Measurements from ENCODE around the gene GRK4. TPM values are rescaled to one million over a fixed set of nuclear protein-coding genes. Genes with fewer than 3 reads are reported as not detected.

GRK4 gene
- total and polyA plus RNA-seq, 2 of the 4 experiments (the other 2 are of a cell fraction): 1.6 to 2.2 TPM

- CTCF ChIA-PET: no interaction called here
- in situ Hi-C loops (cut with MboI; ENCODE audit: low sequenced_read_pairs) (loop anchor here (25.0 kb wide), 1 partner anchor 272 kb away; the partner anchor contains the start of gene TNIP2), dilution Hi-C loops (cut with HindIII; ENCODE audit: low sequenced_read_pairs, unreplicated experiment) (no loop called here), intact Hi-C loops (cut with micrococcal nuclease) (loop anchor here (5.0 kb wide), 1 partner anchor 37 kb away; no protein-coding TSS in a partner anchor)
- Histone ChIP-seq H4K8ac (ENCODE audit: low read depth in 2 of 2, low read length in 2 of 2) (no peak overlapping the region), H2BK15ac (ENCODE audit: low read depth, low read length) (no peak overlapping the region), H3K36me3 (ENCODE audit: control insufficient read depth, insufficient read depth, low read length) (no peaks in the 10 kb centered on the region), H3K27ac (ENCODE audit: insufficient read depth, low read length) (no peak overlapping the region), H2AK9ac (replicated peaks; ENCODE audit: low read depth, low read length, poor library complexity) (no peak overlapping the region), H2AK5ac (ENCODE audit: low read depth, low read length) (no peak overlapping the region), H3K4ac (ENCODE audit: low read depth, low read length) (no peak overlapping the region), H3K4me2 (ENCODE audit: low read depth, low read length) (no peak overlapping the region), H3K9me3 (ENCODE audit: control insufficient read depth, insufficient read depth, low read length) (no peaks in the 10 kb centered on the region), H3K56ac (ENCODE audit: extremely low read depth, insufficient read depth, low read length) (no peak overlapping the region), H3K14ac (replicated peaks; ENCODE audit: low read depth, low read length) (no peak overlapping the region), H4K5ac (ENCODE audit: low read depth, low read length) (no peak overlapping the region), H3K23ac (ENCODE audit: low read depth, low read length) (no peak overlapping the region), H3K27me3 (ENCODE audit: control insufficient read depth, insufficient read depth, low read length) (peaks cover 37% of the 10 kb centered on the region), H2BK20ac (ENCODE audit: low read depth, low read length) (no peak overlapping the region), H3K9ac (ENCODE audit: low read depth, low read length) (no peak overlapping the region), H3K79me1 (ENCODE audit: low read depth in 1 of 2, low read length in 2 of 2) (no peaks in the 10 kb centered on the region), H2AFZ (replicated peaks; ENCODE audit: low read length, poor library complexity) (no peak overlapping the region), H2BK120ac (ENCODE audit: low read depth, low read length) (no peak overlapping the region), H4K91ac (ENCODE audit: insufficient read depth, low read depth, low read length) (no peak overlapping the region), H4K20me1 (ENCODE audit: insufficient read depth, low read length) (no peaks in the 10 kb centered on the region), H3K9me1 (ENCODE audit: insufficient read depth, low read length) (no peaks in the 10 kb centered on the region), H3K18ac (ENCODE audit: low read depth, low read length) (no peak overlapping the region), H3K4me3 (ENCODE audit: insufficient read depth, low read depth, low read length) (no peak overlapping the region), H2BK5ac (ENCODE audit: low read depth, low read length, poor library complexity, severe bottlenecking) (no peak overlapping the region), H3K4me1 (ENCODE audit: control insufficient read depth, insufficient read depth, low read length) (no peaks in the 10 kb centered on the region; the same call in 1 of the 2 replicates)
- no peak for TF ChIP-seq NFE2L2 (IDR thresholded peaks at IDR 0.05; ENCODE audit: low read depth, low read length)
- TF ChIP-seq CEBPB (IDR thresholded peaks at IDR 0.05; ENCODE audit: low read depth, low read length): no peak
- no peak for TF ChIP-seq CHD1 (IDR thresholded peaks at IDR 0.05; ENCODE audit: low read depth, low read length)
- no peak for TF ChIP-seq RAD21 (IDR thresholded peaks at IDR 0.05; ENCODE audit: low read length)
- no peak for TF ChIP-seq ELK1 (IDR thresholded peaks at IDR 0.05; ENCODE audit: borderline replicate concordance, low read depth, low read length)
- no peak for TF ChIP-seq RFX5 (IDR thresholded peaks at IDR 0.05; ENCODE audit: low read depth, low read length)
- no peak for TF ChIP-seq RCOR1 (IDR thresholded peaks at IDR 0.05; ENCODE audit: insufficient replicate concordance, low read length)
- TF ChIP-seq FOS (IDR thresholded peaks at IDR 0.05; ENCODE audit: low read depth, low read length): no peak
- TF ChIP-seq MAFK (IDR thresholded peaks at IDR 0.05; ENCODE audit: low read depth, low read length): no peak
- no peak for TF ChIP-seq MXI1 (IDR thresholded peaks at IDR 0.05; ENCODE audit: borderline replicate concordance, low read depth, low read length)
- no peak for TF ChIP-seq SMC3 (IDR thresholded peaks at IDR 0.05; ENCODE audit: low read depth, low read length)
- TF ChIP-seq, protein P1, sequence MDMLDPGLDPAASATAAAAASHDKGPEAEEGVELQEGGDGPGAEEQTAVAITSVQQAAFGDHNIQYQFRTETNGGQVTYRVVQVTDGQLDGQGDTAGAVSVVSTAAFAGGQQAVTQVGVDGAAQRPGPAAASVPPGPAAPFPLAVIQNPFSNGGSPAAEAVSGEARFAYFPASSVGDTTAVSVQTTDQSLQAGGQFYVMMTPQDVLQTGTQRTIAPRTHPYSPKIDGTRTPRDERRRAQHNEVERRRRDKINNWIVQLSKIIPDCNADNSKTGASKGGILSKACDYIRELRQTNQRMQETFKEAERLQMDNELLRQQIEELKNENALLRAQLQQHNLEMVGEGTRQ (IDR thresholded peaks at IDR 0.05; ENCODE audit: low read depth, low read length): no peak
- TF ChIP-seq MAZ (IDR thresholded peaks at IDR 0.05; ENCODE audit: borderline replicate concordance, low read depth, low read length): no peak
- TF ChIP-seq, protein P2, sequence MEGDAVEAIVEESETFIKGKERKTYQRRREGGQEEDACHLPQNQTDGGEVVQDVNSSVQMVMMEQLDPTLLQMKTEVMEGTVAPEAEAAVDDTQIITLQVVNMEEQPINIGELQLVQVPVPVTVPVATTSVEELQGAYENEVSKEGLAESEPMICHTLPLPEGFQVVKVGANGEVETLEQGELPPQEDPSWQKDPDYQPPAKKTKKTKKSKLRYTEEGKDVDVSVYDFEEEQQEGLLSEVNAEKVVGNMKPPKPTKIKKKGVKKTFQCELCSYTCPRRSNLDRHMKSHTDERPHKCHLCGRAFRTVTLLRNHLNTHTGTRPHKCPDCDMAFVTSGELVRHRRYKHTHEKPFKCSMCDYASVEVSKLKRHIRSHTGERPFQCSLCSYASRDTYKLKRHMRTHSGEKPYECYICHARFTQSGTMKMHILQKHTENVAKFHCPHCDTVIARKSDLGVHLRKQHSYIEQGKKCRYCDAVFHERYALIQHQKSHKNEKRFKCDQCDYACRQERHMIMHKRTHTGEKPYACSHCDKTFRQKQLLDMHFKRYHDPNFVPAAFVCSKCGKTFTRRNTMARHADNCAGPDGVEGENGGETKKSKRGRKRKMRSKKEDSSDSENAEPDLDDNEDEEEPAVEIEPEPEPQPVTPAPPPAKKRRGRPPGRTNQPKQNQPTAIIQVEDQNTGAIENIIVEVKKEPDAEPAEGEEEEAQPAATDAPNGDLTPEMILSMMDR (conservative IDR thresholded peaks at IDR 0.05; ENCODE audit: low read depth, low read length): no peak
- TF ChIP-seq POLR2A (IDR thresholded peaks at IDR 0.05; ENCODE audit: low read depth, low read length): no peak
- no peak for TF ChIP-seq BHLHE40 (IDR thresholded peaks at IDR 0.05; ENCODE audit: low read depth, low read length)
- ATAC-seq (ENCODE audit: low read depth): no peak
- DNase-seq: no peak
- 70% methylated on average over 4 of the region's 8 CpGs; no CpG with 5 or more reads in 1 of the 2 experiments for WGBS, 2 experiments (ENCODE audit: extremely low coverage in 2 of 2, insufficient read length in 1 of 2)
- no TSS peak for BruUV-seq (replicated peaks)
- POLR2A ChIA-PET (ENCODE audit: unreplicated experiment): no interaction called here
Observed at GRCh38 chr4:3034231-3034630, 70.9 kb downstream of the GRK4 start.
